GM21390 (cell line): ENCODE results near the gene DUS3L.
"Not testable (repeated sequence)": the region's sequence is repeated elsewhere in the genome, so short reads cannot be mapped to it uniquely, and the experiment has no call there.

Experiments used
- ATAC-seq: cut with Tn5 transposase; IDR thresholded peaks from one replicate; pipeline ENCODE4 v1.9.1; 2021; ENCODE audit not compliant: unreplicated experiment

Gene DUS3L

DNA sequence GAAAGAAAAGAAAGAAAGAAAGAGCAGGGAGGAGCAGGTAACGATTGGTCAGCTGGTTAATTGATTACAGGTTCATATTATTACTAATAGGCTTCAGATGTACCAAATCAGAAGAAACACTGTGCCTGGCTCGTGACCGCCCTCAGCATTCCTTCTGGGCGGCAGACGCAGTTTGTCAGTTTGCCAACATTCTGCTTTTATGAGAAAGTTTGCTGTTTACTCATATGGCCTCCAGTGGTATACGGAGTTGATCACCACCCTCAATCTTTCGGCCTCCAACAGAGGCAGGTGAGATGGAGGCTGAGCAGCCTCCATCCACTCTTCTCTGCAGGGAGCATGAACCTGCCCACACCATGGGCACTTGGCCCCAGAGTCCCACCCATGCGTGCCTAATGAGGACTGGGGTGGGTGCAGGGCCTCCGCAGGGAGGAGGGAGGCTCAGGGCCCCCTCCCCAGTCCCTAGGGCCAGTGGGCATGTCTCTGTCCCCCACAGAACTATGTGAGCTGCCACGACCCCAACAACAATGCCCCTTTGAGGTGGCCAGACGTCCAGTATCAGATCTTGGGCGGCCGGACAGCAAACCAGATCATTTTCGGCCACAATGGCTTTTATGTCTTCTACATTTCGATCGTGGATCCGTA, 15.2 kb downstream of the DUS3L start:
- no peak for ATAC-seq

DNA sequence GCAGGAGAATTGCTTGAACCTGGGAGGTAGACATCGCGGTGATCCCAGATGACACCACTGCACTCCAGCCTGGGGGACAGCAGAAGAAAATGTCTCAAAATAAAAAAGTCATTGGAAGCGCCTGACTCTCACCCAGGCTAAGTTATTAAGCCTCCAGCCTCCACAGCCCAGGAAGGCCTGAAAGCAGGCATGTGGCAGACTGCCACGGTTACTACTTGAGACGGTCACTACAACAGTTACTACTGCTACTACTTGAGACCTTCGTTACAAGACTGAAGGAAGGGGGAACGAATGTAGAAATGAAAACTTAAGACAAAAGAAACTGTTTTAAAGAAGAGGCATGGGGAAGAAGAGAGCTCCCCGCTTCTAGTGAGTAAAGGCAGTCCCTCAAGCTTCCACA, 16.0 kb downstream of the DUS3L start:
- no peak for ATAC-seq

DNA sequence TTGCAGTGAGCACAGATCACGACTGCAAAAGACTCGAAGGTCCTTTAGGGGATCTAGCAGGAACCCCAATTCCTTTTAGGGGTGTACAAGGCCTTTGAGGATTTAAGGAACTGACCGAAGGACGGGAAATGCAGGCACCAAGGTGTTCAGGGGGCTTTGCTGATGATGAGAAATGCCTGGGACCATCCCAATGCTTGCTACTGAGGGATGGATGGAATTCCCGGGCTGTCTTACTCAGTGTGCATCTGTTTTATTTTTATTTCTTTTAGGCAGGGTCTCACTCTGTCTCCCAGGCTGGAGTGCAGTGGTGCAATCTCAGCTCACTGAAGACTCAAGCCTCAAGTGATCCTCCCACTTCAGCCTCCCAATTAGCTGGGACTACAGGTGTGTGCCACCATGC, 17.7 kb downstream of the DUS3L start:
- ATAC-seq = no peak

DNA sequence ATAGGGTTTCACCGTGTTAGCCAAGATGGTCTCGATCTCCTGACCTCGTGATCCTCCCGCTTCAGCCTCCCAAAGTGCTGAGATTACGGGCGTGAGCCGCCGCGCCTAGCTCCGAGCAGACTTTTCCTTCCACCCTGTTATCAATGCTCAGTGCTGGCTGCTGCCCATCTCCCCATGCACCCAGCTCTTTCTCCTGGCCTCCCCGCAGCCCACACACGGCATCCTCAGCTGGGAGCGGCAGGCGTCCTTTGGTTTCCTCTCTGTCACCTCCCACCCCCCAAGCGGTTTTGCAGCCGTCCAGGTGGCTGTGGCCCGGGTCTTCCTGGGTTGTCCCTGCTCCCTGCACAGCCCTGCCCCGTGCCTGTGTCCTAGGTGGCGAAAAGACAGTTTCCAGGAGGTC, 18.5 kb downstream of the DUS3L start:
- ATAC-seq = no peak

DNA sequence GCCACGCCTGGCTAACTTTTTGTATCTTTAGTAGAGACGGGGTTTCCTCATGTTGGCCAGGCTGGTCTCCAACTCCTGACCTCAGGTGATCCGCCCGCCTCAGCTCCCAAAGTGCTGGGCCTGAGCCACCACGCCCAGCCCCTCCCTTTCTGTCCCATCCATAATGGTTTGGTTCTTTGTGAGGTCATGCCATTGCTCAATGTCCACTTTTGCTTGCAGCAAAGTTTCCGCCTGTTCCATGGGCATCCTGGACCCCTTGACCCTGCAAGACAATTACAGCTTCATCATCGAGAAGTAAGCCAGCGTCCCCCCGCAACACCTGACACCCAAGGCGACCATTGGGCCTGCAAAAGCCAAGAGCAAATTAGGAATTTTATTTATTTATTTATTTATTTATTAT, 23.0 kb downstream of the DUS3L start:
- no peak for ATAC-seq

DNA sequence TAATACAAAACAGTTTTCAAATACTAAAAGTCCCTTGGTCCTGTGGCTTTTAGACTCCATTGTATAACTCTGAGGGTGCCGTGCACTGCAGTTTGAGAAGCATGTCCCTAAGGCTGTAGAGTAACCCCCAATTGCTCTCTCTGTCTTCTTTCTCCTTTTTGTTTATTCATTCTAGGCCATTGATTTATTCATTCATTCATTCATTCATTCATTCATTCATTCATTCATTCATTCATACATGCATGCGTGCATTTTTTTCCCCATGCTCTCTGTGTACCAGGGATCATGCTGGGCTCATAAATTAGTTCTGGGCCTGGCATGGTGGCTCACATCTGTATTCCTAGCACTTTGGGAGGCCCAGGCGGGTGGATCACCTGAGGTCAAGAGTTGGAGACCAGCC, 25.7 kb downstream of the DUS3L start:
- no peak for ATAC-seq

DNA sequence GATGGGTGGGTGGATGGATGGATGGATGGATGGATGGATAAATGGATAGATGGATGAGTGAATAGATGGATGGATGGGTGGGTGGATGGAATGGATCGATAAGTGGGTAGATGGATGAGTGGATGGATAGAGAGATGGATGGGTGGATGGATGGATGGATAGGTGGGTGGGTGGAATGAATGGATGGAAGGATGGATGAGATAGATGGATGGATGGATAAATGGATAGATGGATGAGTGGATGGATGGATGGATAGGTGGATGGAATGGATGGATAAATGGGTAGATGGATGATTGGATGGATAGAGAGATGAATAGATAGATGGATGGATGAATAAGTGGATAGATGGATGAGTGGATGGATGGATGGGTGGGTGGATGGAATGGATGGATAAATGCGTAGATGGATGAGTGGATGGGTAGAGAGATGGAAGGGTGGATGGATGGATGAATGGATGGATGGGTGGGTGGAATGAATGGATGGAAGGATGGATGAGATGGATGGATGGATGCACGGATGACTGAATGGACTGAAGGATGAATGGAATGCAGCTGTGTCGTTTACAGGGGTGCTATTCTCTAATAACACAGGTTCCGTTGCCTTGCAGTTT, 28.2 kb downstream of the DUS3L start:
- ATAC-seq = no peak

DNA sequence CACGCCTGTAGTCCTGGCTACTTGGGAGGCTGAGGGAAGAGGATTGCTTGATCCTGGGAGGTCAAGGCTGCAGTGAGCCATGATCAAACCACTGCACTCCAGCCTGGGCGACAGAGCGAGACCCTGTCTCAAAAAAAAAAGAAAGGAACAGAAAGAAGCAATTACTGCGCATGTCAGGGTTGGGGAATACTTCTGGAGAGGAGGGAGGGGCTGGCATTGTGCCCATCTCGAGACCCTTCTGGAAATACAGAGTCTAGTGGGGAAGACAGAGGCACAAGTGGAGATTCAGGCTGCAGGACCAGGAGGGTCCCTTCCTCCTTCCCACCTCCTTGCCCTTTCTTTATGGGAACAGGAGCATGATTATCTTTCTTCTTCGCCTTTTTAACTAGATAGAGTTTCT, 37.2 kb downstream of the DUS3L start:
- no peak for ATAC-seq

DNA sequence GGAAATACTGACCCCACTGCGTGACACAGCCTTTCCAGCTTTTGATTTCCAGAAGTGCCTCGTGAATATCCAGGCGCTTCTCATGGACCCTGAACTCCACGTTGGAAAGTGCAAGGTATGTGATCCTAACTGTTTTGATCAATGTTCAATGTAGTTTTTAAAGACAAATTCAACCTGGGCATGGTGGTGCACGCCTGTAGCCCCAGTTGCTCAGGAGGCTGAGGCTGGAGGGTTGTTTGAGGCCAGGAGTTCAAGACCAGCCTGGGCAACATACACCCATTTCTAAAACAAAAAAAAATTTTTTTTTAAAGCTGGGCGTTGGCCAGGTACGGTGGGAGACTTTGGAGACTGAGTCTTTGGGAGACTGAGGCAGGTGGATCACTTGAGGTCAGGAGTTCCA, 39.3 kb downstream of the DUS3L start:
- ATAC-seq = no peak

DNA sequence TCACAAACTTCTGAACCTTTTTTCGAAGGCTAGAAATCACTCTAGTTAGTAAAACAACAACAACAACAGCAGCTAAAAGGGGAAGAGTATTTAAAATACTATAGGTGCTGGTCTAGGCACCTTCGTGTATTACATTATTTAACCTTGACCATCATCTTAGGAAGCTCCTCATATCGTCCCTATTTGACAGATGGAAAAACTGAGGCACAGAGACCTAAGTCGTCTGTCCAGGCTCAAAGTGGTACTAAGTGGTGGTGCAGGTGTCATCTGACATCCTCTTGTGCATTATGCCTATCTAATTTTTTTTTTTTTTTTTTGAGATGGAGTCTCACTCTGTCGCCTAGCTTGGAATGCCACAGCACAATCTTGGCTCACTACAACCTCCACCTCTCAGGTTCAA, 41.5 kb downstream of the DUS3L start:
- ATAC-seq = no peak

DNA sequence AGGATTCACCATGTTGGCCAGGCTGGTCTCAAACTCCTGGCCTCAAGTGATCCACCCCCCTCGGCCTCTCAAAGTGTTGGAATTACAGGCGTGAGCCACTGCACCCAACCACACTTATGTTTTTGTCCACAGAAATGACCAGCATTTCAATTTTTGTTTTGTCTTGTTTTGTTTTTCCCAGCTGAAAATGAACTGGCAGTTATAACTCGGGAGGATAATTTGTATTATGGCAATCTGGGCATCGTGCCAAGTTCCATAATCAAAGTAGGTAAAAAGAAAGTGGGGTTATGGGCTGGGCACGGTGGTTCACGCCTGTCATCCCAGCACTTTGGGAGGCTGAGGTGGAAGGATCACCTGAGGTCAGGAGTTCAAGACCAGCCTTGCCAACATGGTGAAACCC, 42.0 kb downstream of the DUS3L start:
- not testable (repeated sequence) for ATAC-seq

DNA sequence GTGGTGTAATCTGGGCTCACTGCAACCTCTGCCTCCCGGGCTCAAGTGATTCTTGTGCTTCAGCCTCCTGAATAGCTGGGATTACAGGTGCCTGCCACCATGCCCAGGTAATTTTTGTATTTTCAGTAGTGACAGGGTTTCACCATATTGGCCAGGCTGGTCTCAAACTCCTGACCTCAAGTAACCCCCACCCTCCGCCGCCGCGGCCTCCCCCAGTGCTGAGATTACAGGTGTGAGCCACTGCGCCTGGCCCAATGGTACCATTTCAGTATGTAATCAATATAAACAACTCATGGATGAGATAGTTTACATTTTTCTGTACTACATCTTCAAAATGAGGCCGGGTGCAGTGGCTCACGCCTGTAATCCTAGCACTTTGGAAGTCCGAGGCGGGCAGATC, 46.0 kb downstream of the DUS3L start:
- not testable (repeated sequence) for ATAC-seq

DNA sequence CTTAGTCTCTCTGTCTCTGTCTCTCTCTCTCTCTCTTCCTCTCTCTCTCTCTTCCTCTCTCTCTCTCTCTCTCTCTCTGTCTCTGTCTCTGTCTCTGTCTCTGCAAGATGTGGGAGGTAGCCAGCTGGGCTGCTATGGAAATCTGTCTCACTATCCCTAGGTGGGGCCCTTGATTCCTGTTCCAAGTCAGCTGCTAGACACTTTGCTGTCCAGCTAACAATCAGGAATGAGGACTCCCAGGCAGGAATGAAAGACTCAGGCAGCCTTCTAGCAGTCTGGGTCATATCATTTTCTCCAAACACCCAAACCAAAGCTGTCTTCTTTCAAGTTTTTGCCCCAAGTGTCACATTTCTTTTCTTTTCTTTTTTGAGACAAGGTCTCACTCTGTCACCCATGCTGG, 47.3 kb downstream of the DUS3L start:
- ATAC-seq = no peak

DNA sequence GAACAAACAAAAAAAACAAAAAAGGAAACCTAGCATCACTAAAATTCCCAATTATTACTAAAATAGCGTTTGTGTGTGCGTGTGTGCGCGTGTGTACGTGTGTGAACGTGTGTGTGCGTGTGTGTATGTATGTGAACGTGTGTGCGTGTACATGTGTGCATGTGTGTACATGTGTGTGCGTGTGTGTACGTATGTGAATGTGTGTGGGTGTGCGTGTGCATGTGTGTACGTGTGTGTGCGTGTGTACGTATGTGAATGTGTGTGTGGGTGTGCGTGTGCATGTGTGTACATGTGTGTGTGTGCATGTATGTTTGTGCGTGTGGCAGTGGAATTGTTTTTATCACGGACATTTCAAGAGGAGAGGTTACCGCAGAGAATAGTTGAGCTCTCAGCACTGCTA, 48.9 kb downstream of the DUS3L start:
- ATAC-seq = no peak

DNA sequence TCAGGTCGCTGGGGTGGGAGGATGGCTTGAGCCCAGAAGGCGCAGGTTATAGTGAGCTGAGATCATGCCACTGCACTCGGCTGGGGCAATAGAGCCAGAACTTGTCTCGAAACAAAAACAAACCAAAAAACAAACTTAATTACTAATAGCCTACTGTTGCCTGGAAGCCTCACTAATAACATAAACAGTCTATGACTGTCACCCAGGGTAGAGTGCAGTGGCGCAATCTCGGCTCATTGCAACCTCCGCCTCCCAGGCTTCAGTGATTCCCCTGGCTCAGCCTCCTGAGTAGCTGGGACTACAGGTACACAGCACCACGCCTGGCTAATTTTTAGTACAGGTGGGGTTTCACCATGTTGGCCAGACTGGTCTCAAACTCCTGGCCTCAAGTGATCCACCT, 52.5 kb downstream of the DUS3L start:
- ATAC-seq = no peak
